B cell (primary cell): ENCODE data around the gene ANKRD65.

ENCODE experiments used
- CTCF ChIP-seq: fragments of 200-600 bp; IDR thresholded peaks from one replicate; pipeline ENCODE4 v1.8.0; 2022; ENCODE audit warnings: antibody characterized with exemption, mild to moderate bottlenecking
- EZH2 ChIP-seq: IDR thresholded peaks from 2 replicates; pipeline ENCODE4 v1.6.1; 2012; ENCODE audit warnings: borderline replicate concordance, low read depth, mild to moderate bottlenecking, moderate library complexity, low read length; ENCODE audit not compliant: insufficient read depth, poor library complexity, severe bottlenecking

GRCh38 chr1:1430114-1430982, 9.3 kb upstream of the ANKRD65 start:
- no peak for TF ChIP-seq CTCF
- TF ChIP-seq EZH2: no peak
